HG02870 (cell line): ENCODE results near the gene IER2.
A peak's percentile ranks its signal among the peaks of the same experiment; 100 is the strongest.

ENCODE experiments used
- ATAC-seq: cut with Tn5 transposase; IDR thresholded peaks from one replicate; pipeline ENCODE4 v1.9.1; 2021; ENCODE audit warnings: mild to moderate bottlenecking, moderate library complexity; ENCODE audit not compliant: unreplicated experiment

IER2 gene

GRCh38 chr19:13150187-13150930 lies at the start of gene IER2, which contains the start of gene STX10:
IER2 (plus strand) TSS chr19:13150411; CDS start chr19:13153187, 2,776 bp downstream.
STX10 (minus strand) TSS chr19:13150375; CDS start chr19:13150173, 202 bp downstream.
- peak; percentile 33 for ATAC-seq

GRCh38 chr19:13100841-13101589 lies 49.2 kb upstream of the IER2 start:
- no peak for ATAC-seq

GRCh38 chr19:13101590-13102415 lies 48.4 kb upstream of the IER2 start:
- ATAC-seq, result no peak

GRCh38 chr19:13102416-13102665 lies 47.9 kb upstream of the IER2 start:
- ATAC-seq, result no peak

GRCh38 chr19:13102666-13103580 lies 47.3 kb upstream of the IER2 start, which contains the start of gene LYL1:
LYL1 (minus strand) TSS chr19:13102858; CDS start chr19:13101171, 1,687 bp downstream.
- no peak for ATAC-seq

GRCh38 chr19:13103581-13104359 lies 46.4 kb upstream of the IER2 start:
- ATAC-seq, result no peak

GRCh38 chr19:13104360-13104847 lies 45.8 kb upstream of the IER2 start:
- ATAC-seq, result no peak

- no peak for ATAC-seq
These were observed 45.1 kb upstream of the IER2 start for GRCh38 chr19:13104848-13105711.

- no peak for ATAC-seq
These were observed 40.7 kb upstream of the IER2 start for GRCh38 chr19:13109361-13110098.

- ATAC-seq, result no peak
These were observed 40.1 kb upstream of the IER2 start for GRCh38 chr19:13110099-13110610.

- no peak for ATAC-seq
These were observed 37.7 kb upstream of the IER2 start for GRCh38 chr19:13112555-13112954.

- ATAC-seq, result no peak
These were observed 34.3 kb upstream of the IER2 start for GRCh38 chr19:13115936-13116281.

- ATAC-seq, result no peak
These were observed 33.7 kb upstream of the IER2 start, which contains the start of gene TRMT1 for GRCh38 chr19:13116282-13117175. TRMT1 (minus strand) TSS chr19:13116740; CDS start chr19:13116399, 341 bp downstream.

GRCh38 chr19:13117176-13117771 lies 32.9 kb upstream of the IER2 start:
- no peak for ATAC-seq

GRCh38 chr19:13117772-13118423 lies 32.3 kb upstream of the IER2 start, which contains the start of gene NACC1:
NACC1 (plus strand) TSS chr19:13118264; CDS start chr19:13135208, 16,944 bp downstream.
- peak; percentile 58 for ATAC-seq
